Neuronal stem cell (in vitro differentiated cells): ENCODE results near the gene FILIP1L.

ENCODE experiments used
- DNase-seq: peaks from one replicate; pipeline ENCODE4 v3.0.0-alpha.2; 2013; ENCODE audit warnings: low spot score
- H2AFZ ChIP-seq: one replicate; pipeline ENCODE4 v1.6.1; 2013; ENCODE audit warnings: mild to moderate bottlenecking, low read length, inconsistent platforms
- H2AK5ac ChIP-seq: 2 replicates; pipeline ENCODE4 v1.6.1; 2013; ENCODE audit warnings: low read depth, mild to moderate bottlenecking, inconsistent platforms, low read length, moderate library complexity, mixed read lengths
- H2BK120ac ChIP-seq: 2 replicates; pipeline ENCODE4 v1.6.1; 2013; ENCODE audit warnings: low read depth, mild to moderate bottlenecking, inconsistent platforms, low read length, moderate library complexity, mixed read lengths
- H2BK12ac ChIP-seq: one replicate; pipeline ENCODE4 v1.6.1; 2013; ENCODE audit warnings: low read length, inconsistent platforms
- H2BK15ac ChIP-seq: 2 replicates; pipeline ENCODE4 v1.6.1; 2013; ENCODE audit warnings: mild to moderate bottlenecking, low read length, inconsistent platforms, mixed read lengths
- H2BK5ac ChIP-seq: one replicate; pipeline ENCODE4 v1.6.1; 2013; ENCODE audit warnings: inconsistent platforms, mild to moderate bottlenecking, low read length, moderate library complexity
- H3K14ac ChIP-seq: one replicate; pipeline ENCODE4 v1.6.1; 2013; ENCODE audit warnings: low read length, inconsistent platforms
- H3K18ac ChIP-seq: 2 replicates; pipeline ENCODE4 v1.6.1; 2013; ENCODE audit warnings: low read length, inconsistent platforms
- H3K23ac ChIP-seq: 2 replicates; pipeline ENCODE4 v1.6.1; 2013; ENCODE audit warnings: low read depth, mild to moderate bottlenecking, mixed read lengths, low read length, inconsistent platforms; ENCODE audit not compliant: poor library complexity
- H3K27ac ChIP-seq: replicated peaks from 3 replicates; pipeline ENCODE4 v1.5.1; 2013; ENCODE audit warnings: low read length, inconsistent platforms
- H3K27me3 ChIP-seq, 3 experiments: 2 replicates each; pipeline ENCODE4 v1.6.1; 2013; ENCODE audit warnings: low read length in 3 of 3, mild to moderate bottlenecking in 2 of 3, inconsistent platforms in 1 of 3, low read depth in 1 of 3, mixed read lengths in 1 of 3, moderate library complexity in 1 of 3; ENCODE audit not compliant: control insufficient read depth in 3 of 3, insufficient read depth in 3 of 3
- H3K36me3 ChIP-seq, 2 donors: replicated peaks in 1 of 2; 2 replicates each; pipeline ENCODE4 v1.6.1; 2013; ENCODE audit warnings: low read length in 2 of 2; ENCODE audit not compliant: control insufficient read depth in 2 of 2, insufficient read depth in 2 of 2
- H3K4ac ChIP-seq: 2 replicates; pipeline ENCODE4 v1.6.1; 2013; ENCODE audit warnings: inconsistent platforms, mild to moderate bottlenecking, low read length, moderate library complexity
- H3K4me1 ChIP-seq, 2 donors: 1 replicate in 1 of 2; 2 replicates in 1 of 2; pipeline ENCODE4 v1.6.1; 2013; ENCODE audit warnings: low read length in 2 of 2, low read depth in 1 of 2; ENCODE audit not compliant: control insufficient read depth in 2 of 2, insufficient read depth in 1 of 2
- H3K4me2 ChIP-seq: one replicate; pipeline ENCODE4 v1.6.1; 2013; ENCODE audit warnings: mild to moderate bottlenecking, low read length, inconsistent platforms; ENCODE audit not compliant: insufficient read depth, poor library complexity, severe bottlenecking
- H3K4me3 ChIP-seq, 2 donors: 2 replicates each; pipeline ENCODE4 v1.5.1; 2013; ENCODE audit warnings: low read length in 2 of 2, mild to moderate bottlenecking in 2 of 2, inconsistent platforms in 1 of 2, moderate library complexity in 1 of 2
- H3K79me1 ChIP-seq: one replicate; pipeline ENCODE4 v1.6.1; 2013; ENCODE audit warnings: low read depth, mild to moderate bottlenecking, inconsistent platforms, low read length, moderate library complexity
- H3K9ac ChIP-seq: one replicate; pipeline ENCODE4 v1.6.1; 2013; ENCODE audit warnings: mild to moderate bottlenecking, low read depth, low read length, inconsistent platforms; ENCODE audit not compliant: poor library complexity
- H3K9me3 ChIP-seq, 2 donors: replicated peaks in 1 of 2; 2 replicates each; pipeline versions ENCODE3 to v1.6.1; 2013; ENCODE audit warnings: low read length in 2 of 2, mild to moderate bottlenecking in 2 of 2, inconsistent platforms in 1 of 2, low read depth in 1 of 2, mixed read lengths in 1 of 2, moderate library complexity in 1 of 2; ENCODE audit not compliant: control insufficient read depth in 2 of 2, insufficient read depth in 1 of 2
- H4K8ac ChIP-seq: one replicate; pipeline ENCODE4 v1.6.1; 2013; ENCODE audit warnings: low read depth, mild to moderate bottlenecking, inconsistent platforms, low read length, moderate library complexity
- H4K91ac ChIP-seq: one replicate; pipeline ENCODE4 v1.6.1; 2013; ENCODE audit warnings: low read length, low read depth, mild to moderate bottlenecking, inconsistent platforms; ENCODE audit not compliant: poor library complexity
- WGBS, 2 donors: extraction: QIAGEN DNeasy Blood & Tissue Kit; methylation state at CpG; one replicate each; pipeline ENCODE4 v1.1.7; 2013; ENCODE audit warnings: missing lambda C conversion rate in 2 of 2, mixed read lengths in 1 of 2; ENCODE audit not compliant: insufficient read length in 2 of 2, insufficient replicate concordance in 1 of 2; ENCODE audit errors: extremely low coverage in 2 of 2; 5-methylcytosine and 5-hydroxymethylcytosine counted together

FILIP1L gene

GRCh38 chr3:99899603-99900002, 214.7 kb downstream of the FILIP1L start:
- Histone ChIP-seq H2BK5ac (no peak overlapping the region), H3K14ac (no peak overlapping the region), H3K9me3 (no peaks in the 10 kb centered on the region), H3K4me2 (no peak overlapping the region), H3K4me1 (peaks cover 0 to 16% of the 10 kb centered on the region in 2 donors), H2BK12ac (no peak overlapping the region), H2AK5ac (no peak overlapping the region), H3K4me3 (no peak overlapping the region), H3K36me3 (no peaks in the 10 kb centered on the region), H2BK120ac (no peak overlapping the region), H3K18ac (no peak overlapping the region), H3K27me3 (no peaks in the 10 kb centered on the region), H3K79me1 (no peaks in the 10 kb centered on the region), H4K8ac (no peak overlapping the region), H3K9ac (no peak overlapping the region), H3K4ac (no peak overlapping the region), H4K91ac (no peak overlapping the region), H3K23ac (no peak overlapping the region), H2AFZ (no peak overlapping the region), H3K27ac (no peak overlapping the region), H2BK15ac (no peak overlapping the region)
- no peak for DNase-seq
- no CpG with 5 or more reads among the region's 3 CpGs for WGBS, 2 donors

- Histone ChIP-seq H3K4ac (no peak overlapping the region), H2AK5ac (no peak overlapping the region), H2BK12ac (no peak overlapping the region), H4K8ac (no peak overlapping the region), H2BK120ac (no peak overlapping the region), H2BK5ac (no peak overlapping the region), H3K4me2 (no peak overlapping the region), H3K14ac (no peak overlapping the region), H3K23ac (no peak overlapping the region), H3K36me3 (no peaks in the 10 kb centered on the region), H3K18ac (no peak overlapping the region), H3K9me3 (no peaks in the 10 kb centered on the region), H2BK15ac (no peak overlapping the region), H3K9ac (no peak overlapping the region), H2AFZ (no peak overlapping the region), H3K79me1 (no peaks in the 10 kb centered on the region), H3K4me3 (no peak overlapping the region), H3K27me3 (no peaks in the 10 kb centered on the region), H4K91ac (no peak overlapping the region), H3K27ac (no peak overlapping the region), H3K4me1 (peaks cover 0 to 8% of the 10 kb centered on the region in 2 donors)
- no CpG with 5 or more reads among the region's 3 CpGs for WGBS, 2 donors
- DNase-seq: no peak
Measured at GRCh38 chr3:99896482-99896881, 217.8 kb downstream of the FILIP1L start.

GRCh38 chr3:99895703-99896441, 218.4 kb downstream of the FILIP1L start:
- Histone ChIP-seq H3K27ac (no peak overlapping the region), H3K18ac (no peak overlapping the region), H3K4me2 (no peak overlapping the region), H3K4ac (no peak overlapping the region), H3K36me3 (no peaks in the 10 kb centered on the region), H2BK12ac (no peak overlapping the region), H4K8ac (no peak overlapping the region), H2BK15ac (no peak overlapping the region), H2BK120ac (no peak overlapping the region), H3K23ac (no peak overlapping the region), H3K4me3 (no peak overlapping the region), H2AFZ (no peak overlapping the region), H2AK5ac (no peak overlapping the region), H3K27me3 (no peaks in the 10 kb centered on the region), H3K79me1 (no peaks in the 10 kb centered on the region), H3K9me3 (no peaks in the 10 kb centered on the region), H3K9ac (no peak overlapping the region), H3K4me1 (peaks cover 0 to 6% of the 10 kb centered on the region in 2 donors), H4K91ac (no peak overlapping the region), H3K14ac (no peak overlapping the region), H2BK5ac (no peak overlapping the region)
- WGBS, 2 donors: no CpG with 5 or more reads among the region's 2 CpGs
- no peak for DNase-seq

GRCh38 chr3:99895131-99895696, 219.1 kb downstream of the FILIP1L start:
- Histone ChIP-seq H3K4me1 (peaks cover 0 to 6% of the 10 kb centered on the region in 2 donors), H3K4ac (no peak overlapping the region), H3K27ac (no peak overlapping the region), H3K14ac (no peak overlapping the region), H2BK120ac (no peak overlapping the region), H3K18ac (no peak overlapping the region), H2BK15ac (no peak overlapping the region), H2BK5ac (no peak overlapping the region), H4K91ac (no peak overlapping the region), H2AK5ac (no peak overlapping the region), H3K79me1 (no peaks in the 10 kb centered on the region), H3K27me3 (no peaks in the 10 kb centered on the region), H2BK12ac (no peak overlapping the region), H3K9me3 (no peaks in the 10 kb centered on the region), H3K9ac (no peak overlapping the region), H3K23ac (no peak overlapping the region), H4K8ac (no peak overlapping the region), H2AFZ (no peak overlapping the region), H3K4me3 (no peak overlapping the region), H3K36me3 (no peaks in the 10 kb centered on the region), H3K4me2 (no peak overlapping the region)
- no peak for DNase-seq
- WGBS, 2 donors: no CpG with 5 or more reads among the region's 3 CpGs
